Pancreas (tissue), 10 donors: ENCODE data around the gene SYNGR3. TPM values are rescaled to one million over a fixed set of nuclear protein-coding genes. Genes with fewer than 3 reads are reported as not detected.

Source experiments
- ATAC-seq, 4 donors: fragments of 200-7000 bp; cut with Tn5 transposase; one replicate each; pipeline versions ENCODE4 v1.8.0 to v1.9.1; 2020; ENCODE audit warnings: mild to moderate bottlenecking in 4 of 4, moderate library complexity in 4 of 4
- DNase-seq, 6 donors: peaks; one replicate each; pipeline ENCODE4 v3.0.0-alpha.2; 2020
- FAIRE-seq: peaks from 2 replicates; lab custom pipeline; 2012; peaks lifted over from hg19 to GRCh38; lab: Jason Lieb, UNC
- H3K27ac ChIP-seq, 4 donors: fragments of 200-600 bp; sonication (generic); 1 replicate in 3 of 4; 2 replicates in 1 of 4; pipeline versions ENCODE4 v1.5.0 to v1.8.0; 2020
- H3K27me3 ChIP-seq, 4 donors: fragments of 200-600 bp; one replicate each; pipeline ENCODE4 v1.8.0; 2021
- H3K36me3 ChIP-seq, 3 donors: fragments of 200-600 bp; sonication (generic) in 1 of 3; one replicate each; pipeline versions ENCODE4 v1.5.0 to v1.8.0; 2020 to 2021
- H3K4me1 ChIP-seq, 3 donors: fragments of 200-600 bp; one replicate each; pipeline ENCODE4 v1.8.0; 2021
- H3K4me3 ChIP-seq, 4 donors: fragments of 200-600 bp; sonication (generic) in 2 of 4; one replicate each; pipeline versions ENCODE4 v1.5.0 to v1.8.0; 2020 to 2021
- H3K9me3 ChIP-seq, 4 donors: fragments of 200-600 bp; one replicate each; pipeline ENCODE4 v1.8.0; 2021
- CTCF ChIP-seq, 4 donors: fragments of 200-600 bp; sonication (generic) in 3 of 4; IDR thresholded peaks; one replicate each; pipeline versions ENCODE4 v1.5.0 to v1.8.0; 2021; ENCODE audit warnings: antibody characterized with exemption in 4 of 4
- WGBS, 2 donors: extraction: QIAGEN DNeasy Blood & Tissue Kit; methylation state at CpG; one replicate each; pipeline ENCODE4 v1.1.7; 2013; 5-methylcytosine and 5-hydroxymethylcytosine counted together
- intact Hi-C, 3 donors: fragments of 100-400 bp; cut with DNase I; formaldehyde crosslinking; loops; one replicate each; pipeline versions ENCODE4 v1.11.1 to v1.14.2; 2022
- polyA plus RNA-seq, 2 donors: library from polyadenylated mRNA; stranded (reverse); fragments of 200-250 nt; gene quantifications; one replicate each; pipeline ENCODE4 v1.2.3, GENCODE V29; 2013
- total RNA-seq, 6 donors: library from RNA; stranded (reverse); fragmentation: NEBNext Ultra II Directional in 4 of 6; extraction: Animal tissue kit (Norgen Biotek cat#: 25700) in 4 of 6; gene quantifications; one replicate each; pipeline versions ENCODE4 v1.2.1 to v1.2.4, GENCODE V29; 2021 to 2023
- donor health status: healthy with polysubstance abuse.
- donor health status: DM: no; HTN: no; CAD: no; lungs with moderate emphysema.
- donor health status: DM: no; HTN: no; CAD: no.
- donor health status: control.
- donor health status: control.
- donor health status: Bipolar disorder and iron deficiency.
- donor health status: DM: yes; HTN: yes; CAD: no.
- donor health status: DM: no; HTN: no; CAD: no.
- donor health status: DM: no; HTN: no; CAD: no.
- donor health status: DM: yes; HTN: yes; CAD: no.

Gene SYNGR3
- total and polyA plus RNA-seq, 8 donors: 0.19 to 3.1 (median 0.61) TPM

GRCh38 chr16:2002406-2003230 lies 12.8 kb downstream of the SYNGR3 start:
- DNase-seq (peak in 5 of 6 donors; percentile 16 to 79 (median 57)), FAIRE-seq (no peak), ATAC-seq (no peak)
- no peak for TF ChIP-seq CTCF (IDR thresholded peaks at IDR 0.05)
- Histone ChIP-seq H3K27ac (no peak overlapping the region), H3K27me3 (no peaks in the 10 kb centered on the region), H3K4me1 (peaks cover 14 to 33% (median 33%) of the 10 kb centered on the region in 3 donors), H3K4me3 (no peak overlapping the region), H3K36me3 (peaks cover 19 to 57% (median 39%) of the 10 kb centered on the region in 3 donors), H3K9me3 (no peaks in the 10 kb centered on the region)
- intact Hi-C loops: no loop called here
- WGBS, 2 donors: 90 to 91% methylated on average over 47 of the region's 47 CpGs

- ATAC-seq (no peak), DNase-seq (peak in 3 of 6 donors; percentile 15 to 79 (median 47)), FAIRE-seq (no peak)
- H3K4me1 ChIP-seq: peaks cover 18 to 40% (median 33%) of the 10 kb centered on the region in 3 donors
- no peak overlapping the region for H3K27ac ChIP-seq
- intact Hi-C loops: no loop called here
- peaks cover 19 to 50% (median 36%) of the 10 kb centered on the region in 3 donors for H3K36me3 ChIP-seq
- TF ChIP-seq CTCF (IDR thresholded peaks at IDR 0.05): no peak
- H3K9me3 ChIP-seq: no peaks in the 10 kb centered on the region
- WGBS, 2 donors: 54 to 62% methylated on average over 8 of the region's 8 CpGs
- no peak overlapping the region for H3K4me3 ChIP-seq
- H3K27me3 ChIP-seq: no peaks in the 10 kb centered on the region
Observed at GRCh38 chr16:2003231-2003826, 13.6 kb downstream of the SYNGR3 start.

- intact Hi-C loops: no loop called here
- Histone ChIP-seq H3K9me3 (no peaks in the 10 kb centered on the region), H3K4me3 (peak overlapping the region in 2 of 4 donors; percentile 11 to 19), H3K4me1 (peaks cover 22 to 41% (median 33%) of the 10 kb centered on the region in 3 donors), H3K27ac (peak overlapping the region; percentile 51 to 73 (median 60)), H3K36me3 (peaks cover 17 to 43% (median 32%) of the 10 kb centered on the region in 3 donors), H3K27me3 (no peaks in the 10 kb centered on the region)
- peak; percentile 92 to 98 (median 96) for TF ChIP-seq CTCF (IDR thresholded peaks at IDR 0.05)
- FAIRE-seq: no peak
- peak; percentile 76 to 92 (median 86) for ATAC-seq
- peak; percentile 94 to 99 (median 96) for DNase-seq
- WGBS, 2 donors: 14 to 16% methylated on average over 34 to 36 of the region's 36 CpGs
Observed at GRCh38 chr16:2003827-2004641, 14.3 kb downstream of the SYNGR3 start.

- WGBS, 2 donors: 58 to 60% methylated on average over 32 to 34 of the region's 34 CpGs
- no peak for ATAC-seq
- Histone ChIP-seq H3K36me3 (peaks cover 11 to 34% (median 32%) of the 10 kb centered on the region in 3 donors), H3K9me3 (no peaks in the 10 kb centered on the region), H3K27ac (peak overlapping the region in 3 of 4 donors; percentile 51 to 62 (median 59)), H3K4me1 (peaks cover 22 to 41% (median 33%) of the 10 kb centered on the region in 3 donors), H3K27me3 (no peaks in the 10 kb centered on the region), H3K4me3 (no peak overlapping the region)
- no peak for TF ChIP-seq CTCF (IDR thresholded peaks at IDR 0.05)
- intact Hi-C loops: no loop called here
- DNase-seq: peak in 5 of 6 donors; percentile 26 to 83 (median 63)
- no peak for FAIRE-seq
Observed at GRCh38 chr16:2004795-2005517, 15.2 kb downstream of the SYNGR3 start.
